MM.1S (cell line): ENCODE data around the gene FGR.

ENCODE experiments used
- EZH2 ChIP-seq: fragments of 300-600 bp; sonication (generic); optimal IDR thresholded peaks from 2 replicates; pipeline ENCODE3; 2017; ENCODE audit warnings: low read depth, mild to moderate bottlenecking, antibody characterized with exemption, low read length, mixed read lengths
- EZH2phosphoT487 ChIP-seq: fragments of 300-600 bp; sonication (generic); IDR thresholded peaks from 2 replicates; pipeline ENCODE4 v1.6.1; 2018; ENCODE audit warnings: antibody characterized with exemption, low read length
- TF ChIP-seq, protein P1 (sequence below): fragments of 300-600 bp; sonication (generic); IDR thresholded peaks from 2 replicates; pipeline ENCODE4 v1.5.1; 2016; ENCODE audit warnings: antibody characterized with exemption, low read length, mixed read lengths

DNA sequence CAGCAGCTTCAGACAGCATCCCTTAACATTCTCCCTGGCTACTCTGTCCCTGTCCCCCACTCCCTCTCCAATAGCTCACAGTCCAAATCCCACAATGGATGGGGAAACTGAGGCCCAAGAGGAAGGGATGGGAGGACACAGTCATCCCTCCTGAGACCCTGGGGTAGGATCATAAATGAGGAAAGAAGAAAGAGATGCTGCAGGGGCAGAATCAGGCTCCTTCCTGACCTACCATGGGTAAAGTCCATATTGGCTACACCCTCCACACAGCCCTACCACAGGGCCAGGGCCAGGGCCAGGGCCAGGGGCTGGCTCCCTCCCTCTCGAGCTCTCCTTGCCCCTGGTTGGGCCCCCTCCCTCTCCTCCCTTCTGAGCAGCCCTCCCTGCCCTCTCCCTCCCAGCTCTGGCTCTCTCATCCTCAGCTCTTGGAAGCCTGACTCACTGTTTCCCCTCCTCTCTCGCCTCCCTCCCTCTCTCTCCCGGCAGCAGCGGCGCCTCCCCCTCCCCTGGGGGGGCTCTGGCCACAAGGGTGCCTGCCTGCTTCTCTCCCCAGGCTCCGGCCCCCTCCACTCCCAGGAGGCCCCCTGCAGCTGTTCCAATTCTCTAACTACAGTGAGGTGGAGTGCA is 36.0 kb downstream of the FGR start:
- TF ChIP-seq EZH2phosphoT487 (no peak), EZH2 (no peak)
- TF ChIP-seq, protein P1, sequence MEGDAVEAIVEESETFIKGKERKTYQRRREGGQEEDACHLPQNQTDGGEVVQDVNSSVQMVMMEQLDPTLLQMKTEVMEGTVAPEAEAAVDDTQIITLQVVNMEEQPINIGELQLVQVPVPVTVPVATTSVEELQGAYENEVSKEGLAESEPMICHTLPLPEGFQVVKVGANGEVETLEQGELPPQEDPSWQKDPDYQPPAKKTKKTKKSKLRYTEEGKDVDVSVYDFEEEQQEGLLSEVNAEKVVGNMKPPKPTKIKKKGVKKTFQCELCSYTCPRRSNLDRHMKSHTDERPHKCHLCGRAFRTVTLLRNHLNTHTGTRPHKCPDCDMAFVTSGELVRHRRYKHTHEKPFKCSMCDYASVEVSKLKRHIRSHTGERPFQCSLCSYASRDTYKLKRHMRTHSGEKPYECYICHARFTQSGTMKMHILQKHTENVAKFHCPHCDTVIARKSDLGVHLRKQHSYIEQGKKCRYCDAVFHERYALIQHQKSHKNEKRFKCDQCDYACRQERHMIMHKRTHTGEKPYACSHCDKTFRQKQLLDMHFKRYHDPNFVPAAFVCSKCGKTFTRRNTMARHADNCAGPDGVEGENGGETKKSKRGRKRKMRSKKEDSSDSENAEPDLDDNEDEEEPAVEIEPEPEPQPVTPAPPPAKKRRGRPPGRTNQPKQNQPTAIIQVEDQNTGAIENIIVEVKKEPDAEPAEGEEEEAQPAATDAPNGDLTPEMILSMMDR, result no peak
